Measurements from ENCODE around the gene TM4SF1. TPM values are rescaled to one million over a fixed set of nuclear protein-coding genes. Genes with fewer than 3 reads are reported as not detected.

TM4SF1 gene
- total and polyA plus RNA-seq, 9 of the 15 experiments (the other 6 are each of a cell fraction or from before 2014, with no cell fraction given) = 0.06 to 0.44 (median 0.08) TPM; not detected in 4

DNA sequence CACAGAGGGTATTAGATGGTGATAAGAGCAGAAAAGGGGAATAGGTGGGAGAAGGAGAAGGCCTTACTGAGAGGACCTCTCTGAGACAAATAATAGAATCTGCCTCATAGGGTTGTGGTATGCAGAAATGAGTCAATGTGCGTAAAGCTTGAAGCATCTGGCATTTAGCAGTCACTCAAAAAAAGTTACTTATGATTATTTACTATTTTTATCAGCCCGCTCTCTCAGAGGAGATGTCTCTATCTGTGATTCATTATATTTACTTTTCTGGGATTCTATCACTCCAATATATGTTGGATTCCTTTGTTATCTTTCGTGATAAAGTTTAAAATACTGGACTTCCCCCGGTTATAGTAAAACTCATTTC, 4.6 kb upstream of the TM4SF1 start:
- ChIA-PET POLR2A (no interaction called here), CTCF (ENCODE audit: low intra/inter-chr PET ratio) (no interaction called here)
- Histone ChIP-seq H2AFZ (ENCODE audit: low read depth, low read length) (no peak overlapping the region), H3K4me3 (no peak overlapping the region), H3K27me3 (ENCODE audit: control insufficient read depth in 2 of 2, insufficient read depth in 2 of 2, low read length in 2 of 2) (peaks cover 0 to 6% of the 10 kb centered on the region in 2 experiments; a peak in 2 of 5 replicates), H3K79me2 (ENCODE audit: control insufficient read depth, insufficient read depth, low read length) (no peaks in the 10 kb centered on the region), H3K4me2 (ENCODE audit: insufficient read depth, low read length) (no peak overlapping the region), H4K20me1 (replicated peaks; ENCODE audit: control insufficient read depth, insufficient read depth, low read length) (no peaks in the 10 kb centered on the region), H3K9me1 (ENCODE audit: control insufficient read depth, insufficient read depth, low read length) (no peaks in the 10 kb centered on the region), H3K27ac (ENCODE audit: extremely low read depth, low read depth, low read length) (no peak overlapping the region), H3K9me3 (replicated peaks; ENCODE audit: control insufficient read depth, insufficient read depth, low read depth, low read length) (no peaks in the 10 kb centered on the region), H3K4me1 (replicated peaks in 1 of 2; ENCODE audit: control insufficient read depth in 2 of 2, insufficient read depth in 2 of 2, low read length in 2 of 2) (no peaks in the 10 kb centered on the region), H3K36me3 (ENCODE audit: control insufficient read depth, insufficient read depth, low read length) (no peaks in the 10 kb centered on the region), H3K9ac (ENCODE audit: insufficient read depth in 1 of 2, low read depth in 2 of 2, low read length in 2 of 2) (no peak overlapping the region)
- intact Hi-C loops (cut with micrococcal nuclease) (no loop called here), in situ Hi-C loops (cut with MboI) (no loop called here)
- WGBS (ENCODE audit: insufficient coverage, low coverage, missing lambda C conversion rate) = 0% methylated on average over 4 of the region's 4 CpGs
- TF ChIP-seq ZNF584 (CRISPR knock-in tag; IDR thresholded peaks at IDR 0.05; ENCODE audit: low read depth) (no peak), CREBBP (IDR thresholded peaks at IDR 0.05; ENCODE audit: low read depth, low read length) (no peak), EP300 (IDR thresholded peaks at IDR 0.05; ENCODE audit: low read length) (no peak), ZNF140 (CRISPR knock-in tag; IDR thresholded peaks at IDR 0.05) (no peak), KDM1A (IDR thresholded peaks at IDR 0.05) (no peak), ZNF217 (CRISPR knock-in tag; IDR thresholded peaks at IDR 0.05) (no peak), NFE2 (IDR thresholded peaks at IDR 0.05; ENCODE audit: low read depth) (no peak), ZNF224 (CRISPR knock-in tag; IDR thresholded peaks at IDR 0.05) (no peak)
- TF ChIP-seq, protein P1, sequence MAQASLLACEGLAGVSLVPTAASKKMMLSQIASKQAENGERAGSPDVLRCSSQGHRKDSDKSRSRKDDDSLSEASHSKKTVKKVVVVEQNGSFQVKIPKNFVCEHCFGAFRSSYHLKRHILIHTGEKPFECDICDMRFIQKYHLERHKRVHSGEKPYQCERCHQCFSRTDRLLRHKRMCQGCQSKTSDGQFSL (CRISPR knock-in tag; IDR thresholded peaks at IDR 0.05) = no peak
- TF ChIP-seq, protein P1 (tag; IDR thresholded peaks at IDR 0.05) = no peak
- BruUV-seq (replicated peaks) = no TSS peak
- ATAC-seq (no peak), DNase-seq (ENCODE audit: extremely low read depth in 1 of 4, low spot score in 3 of 4) (no peak), FAIRE-seq (no peak)
